Mesothelial cell of epicardium (in vitro differentiated cells): ENCODE data around the gene TUSC2. TPM values are rescaled to one million over a fixed set of nuclear protein-coding genes. Genes with fewer than 3 reads are reported as not detected.

Source experiments
- DNase-seq, 2 experiments: peaks; one replicate each; pipeline ENCODE4 v3.0.0; 2021; ENCODE audit warnings: low spot score in 2 of 2; ENCODE audit not compliant: unreplicated experiment in 2 of 2
- H3K27ac Mint-ChIP-seq: 2 replicates; pipeline ENCODE4 v1.8.0; 2021; ENCODE audit warnings: mixed read lengths
- H3K27me3 Mint-ChIP-seq: 2 replicates; pipeline ENCODE4 v1.8.0; 2021; ENCODE audit warnings: low read depth, mixed read lengths
- H3K36me3 Mint-ChIP-seq: 2 replicates; pipeline ENCODE4 v1.8.0; 2021; ENCODE audit warnings: mixed read lengths
- H3K4me1 Mint-ChIP-seq: 2 replicates; pipeline ENCODE4 v1.8.0; 2021; ENCODE audit warnings: mixed read lengths
- H3K4me3 Mint-ChIP-seq: 2 replicates; pipeline ENCODE4 v1.8.0; 2021; ENCODE audit warnings: mild to moderate bottlenecking, moderate library complexity, mixed read lengths
- H3K9me3 Mint-ChIP-seq: 2 replicates; pipeline ENCODE4 v1.8.0; 2021; ENCODE audit warnings: mixed read lengths
- CTCF ChIP-seq: fragments of 200-600 bp; sonication (generic); IDR thresholded peaks from one replicate; pipeline ENCODE4 v1.5.0; 2021; ENCODE audit warnings: antibody characterized with exemption; ENCODE audit not compliant: unreplicated experiment
- total RNA-seq: library from RNA; stranded (reverse); gene quantifications from 3 replicates; pipeline ENCODE4 v1.2.1, GENCODE V29; 2021

Gene TUSC2
- total RNA-seq, 1 donor from 2014 or later = 19.8 TPM

DNA sequence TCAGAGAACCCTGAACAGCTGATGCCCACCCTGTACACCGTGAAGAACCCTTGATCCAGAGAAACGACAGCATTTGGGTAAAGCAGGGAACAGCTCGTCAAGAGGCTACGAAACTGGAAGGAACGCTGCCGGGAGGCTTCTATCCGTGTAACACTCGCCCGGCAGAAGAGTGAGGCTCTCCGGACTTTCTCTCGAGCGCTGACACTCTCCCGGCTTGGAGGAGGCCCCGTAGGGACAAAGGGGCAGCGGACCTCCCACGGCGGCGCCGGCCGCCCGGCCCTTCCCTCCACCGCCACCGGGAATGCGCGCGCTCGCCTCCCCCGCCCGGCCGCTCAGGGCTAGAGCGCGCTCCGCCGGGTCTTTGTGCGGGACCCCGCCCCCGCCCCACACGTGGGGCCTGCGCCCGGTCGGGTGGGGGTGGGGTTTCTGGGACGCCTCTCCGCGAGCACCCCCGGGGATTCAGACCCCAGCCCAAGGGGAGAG, 7.1 kb downstream of the TUSC2 start:
- H3K4me1 Mint-ChIP-seq = peaks cover 56% of the 10 kb centered on the region

DNA sequence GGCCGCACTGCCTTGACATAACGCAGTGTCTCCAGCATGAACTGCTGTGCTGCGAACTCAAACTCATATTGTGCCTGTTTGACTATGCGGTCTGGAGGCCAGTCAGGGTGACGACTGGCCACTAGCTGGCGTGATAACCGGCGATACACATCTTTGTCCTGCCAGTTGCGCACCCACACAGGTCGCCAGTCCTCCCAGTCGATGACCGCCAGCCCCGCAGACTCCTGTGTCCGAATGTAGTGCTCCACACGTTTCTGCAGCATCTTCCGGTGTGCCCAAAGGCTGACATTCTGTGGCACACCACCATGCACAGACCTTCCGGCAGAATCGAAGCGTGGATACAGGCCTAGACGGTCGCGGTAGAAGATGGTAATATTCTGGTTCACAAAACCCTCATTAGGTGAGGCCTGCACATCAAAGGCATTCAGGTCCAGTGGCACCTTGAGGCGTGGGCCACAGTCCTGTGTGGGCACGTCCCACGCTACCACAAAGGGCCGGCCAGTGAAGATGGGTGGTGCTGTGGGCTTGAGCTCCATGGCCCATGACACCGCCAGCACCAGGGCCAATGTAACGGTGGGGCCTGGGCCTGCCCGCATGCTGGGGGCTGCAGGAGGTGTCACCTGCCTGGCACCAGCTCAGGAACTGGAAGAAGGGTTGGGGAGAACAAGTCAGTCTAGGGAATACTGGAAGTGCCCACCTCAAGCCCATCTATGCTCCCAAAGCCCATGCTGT, 8.0 kb downstream of the TUSC2 start:
- Mint-ChIP-seq H3K27ac (peak overlapping the region; percentile 90), H3K4me3 (peak overlapping the region; percentile 88), H3K36me3 (peaks cover 15% of the 10 kb centered on the region), H3K4me1 (peaks cover 56% of the 10 kb centered on the region), H3K27me3 (no peaks in the 10 kb centered on the region), H3K9me3 (no peaks in the 10 kb centered on the region)
- no peak for DNase-seq
- no peak for TF ChIP-seq CTCF

More for the DNA sequence above, 7.1 kb downstream of the TUSC2 start:
- DNase-seq = peak; percentile 73 to 84
- no peaks in the 10 kb centered on the region for H3K9me3 Mint-ChIP-seq
- H3K27ac Mint-ChIP-seq = peak overlapping the region; percentile 90
- H3K4me3 Mint-ChIP-seq = peak overlapping the region; percentile 88
- H3K36me3 Mint-ChIP-seq = peaks cover 12% of the 10 kb centered on the region
- H3K27me3 Mint-ChIP-seq = no peaks in the 10 kb centered on the region
- no peak for TF ChIP-seq CTCF

DNA sequence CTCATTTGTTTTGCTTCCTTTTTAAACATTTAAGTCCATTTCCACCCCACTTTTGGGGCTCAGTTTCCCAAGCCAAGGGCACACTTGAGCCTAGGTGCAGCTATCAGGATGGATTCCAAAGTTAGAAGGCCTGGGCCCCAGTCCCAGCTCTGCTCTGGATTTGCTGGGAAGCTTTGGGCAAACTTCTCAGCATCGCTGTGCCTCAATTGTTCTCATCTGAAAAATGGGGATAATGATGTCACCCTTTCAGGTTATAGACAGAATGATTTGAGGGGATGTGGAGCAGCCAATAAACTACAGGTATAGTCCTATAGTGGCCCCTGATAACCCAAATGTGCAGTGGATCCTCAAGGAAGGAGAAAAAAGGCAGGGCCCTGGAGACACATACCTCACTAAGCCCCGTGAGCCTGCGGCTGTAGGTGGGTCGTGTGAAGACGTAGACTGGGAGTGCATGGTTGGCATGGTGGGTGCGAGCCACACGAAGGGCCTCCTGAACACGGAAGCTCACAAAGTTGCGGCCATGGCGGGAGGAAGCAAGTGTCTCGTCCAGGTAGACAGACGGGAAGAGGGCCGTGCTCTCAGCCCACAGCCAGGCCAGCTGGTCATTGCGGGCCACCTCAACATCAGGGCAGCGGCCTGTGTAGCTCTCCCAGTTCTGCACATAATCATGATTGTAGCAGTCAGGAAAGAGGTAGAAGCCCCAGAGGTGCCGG, 8.7 kb downstream of the TUSC2 start:
- Mint-ChIP-seq H3K9me3 (no peaks in the 10 kb centered on the region), H3K4me1 (peaks cover 51% of the 10 kb centered on the region), H3K27me3 (no peaks in the 10 kb centered on the region), H3K36me3 (peaks cover 16% of the 10 kb centered on the region), H3K4me3 (peak overlapping the region; percentile 88), H3K27ac (no peak overlapping the region)
- no peak for TF ChIP-seq CTCF
- DNase-seq = no peak

DNA sequence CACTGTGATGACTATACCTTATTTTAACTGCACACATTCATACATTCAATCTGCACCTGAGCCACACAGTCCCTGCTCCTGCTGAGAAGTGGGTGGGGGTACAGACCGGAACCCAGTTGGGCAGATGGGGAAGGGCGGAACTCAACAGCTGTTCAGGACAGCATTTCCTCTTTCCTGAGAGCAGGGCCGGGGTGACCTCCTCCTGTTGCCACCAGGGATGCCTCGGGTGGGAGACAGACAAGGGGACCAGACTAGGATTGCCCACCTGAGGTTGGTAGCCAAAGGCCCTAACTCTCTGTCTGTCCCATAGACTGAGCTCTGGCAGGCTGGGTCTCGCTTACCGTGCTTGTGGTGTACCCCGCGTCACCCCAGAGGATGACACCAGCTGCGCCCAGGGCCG, 9.4 kb downstream of the TUSC2 start:
- Mint-ChIP-seq H3K27ac (no peak overlapping the region), H3K4me1 (peaks cover 51% of the 10 kb centered on the region), H3K36me3 (peaks cover 22% of the 10 kb centered on the region), H3K9me3 (no peaks in the 10 kb centered on the region), H3K27me3 (no peaks in the 10 kb centered on the region), H3K4me3 (peak overlapping the region; percentile 88)
- TF ChIP-seq CTCF = no peak
- DNase-seq = no peak

GRCh38 chr3:50318163-50318562, 9.9 kb downstream of the TUSC2 start:
- Mint-ChIP-seq H3K27ac (peak overlapping the region; percentile 21), H3K9me3 (no peaks in the 10 kb centered on the region), H3K4me3 (no peak overlapping the region), H3K27me3 (no peaks in the 10 kb centered on the region), H3K4me1 (peaks cover 51% of the 10 kb centered on the region), H3K36me3 (peaks cover 22% of the 10 kb centered on the region)
- TF ChIP-seq CTCF = no peak
- no peak for DNase-seq
